Heart right ventricle (tissue), 16 donors: ENCODE measurements around the gene PGS1. TPM values are rescaled to one million over a fixed set of nuclear protein-coding genes. Genes with fewer than 3 reads are reported as not detected.
A peak's percentile ranks its signal among the peaks of the same experiment; 100 is the strongest.

Experiments used
- ATAC-seq, 8 donors: fragments of 200-7000 bp; cut with Tn5 transposase; one replicate each; pipeline ENCODE4 v1.9.1; 2020; ENCODE audit warnings: mild to moderate bottlenecking in 8 of 8, moderate library complexity in 8 of 8, moderate number of reproducible peaks in 1 of 8
- DNase-seq, 2 donors: peaks; one replicate each; pipeline ENCODE4 v3.0.0-alpha.2; 2020
- H3K27ac ChIP-seq, 10 donors: fragments of 200-600 bp; sonication (generic) in 2 of 10; one replicate each; pipeline versions ENCODE4 v1.5.0 to v1.8.0; 2020 to 2022; ENCODE audit warnings: mild to moderate bottlenecking in 3 of 10
- H3K27me3 ChIP-seq, 7 donors: fragments of 200-600 bp; one replicate each; pipeline ENCODE4 v1.8.0; 2021 to 2022; ENCODE audit warnings: mild to moderate bottlenecking in 2 of 7
- H3K36me3 ChIP-seq, 9 donors: fragments of 200-600 bp; sonication (generic) in 1 of 9; one replicate each; pipeline versions ENCODE4 v1.5.0 to v1.8.0; 2020 to 2022; ENCODE audit warnings: mild to moderate bottlenecking in 2 of 9
- H3K4me1 ChIP-seq, 9 donors: fragments of 200-600 bp; sonication (generic) in 1 of 9; one replicate each; pipeline versions ENCODE4 v1.5.0 to v1.8.0; 2020 to 2022; ENCODE audit warnings: mild to moderate bottlenecking in 4 of 9
- H3K4me3 ChIP-seq, 10 donors: fragments of 200-600 bp; sonication (generic) in 2 of 10; one replicate each; pipeline versions ENCODE4 v1.5.0 to v1.8.0; 2020 to 2022; ENCODE audit warnings: mild to moderate bottlenecking in 7 of 10, moderate library complexity in 2 of 10
- H3K9me3 ChIP-seq, 11 donors: fragments of 200-600 bp in 10 of 11; sonication (generic) in 2 of 11; one replicate each; pipeline versions ENCODE4 v1.5.0 to v1.8.0; 2013 to 2022; ENCODE audit warnings: mild to moderate bottlenecking in 2 of 11, control low read depth in 1 of 11, moderate library complexity in 1 of 11
- WGBS, 2 donors: extraction: QIAGEN DNeasy Blood & Tissue Kit; methylation state at CpG; one replicate each; pipeline ENCODE4 v1.1.7; 2013; ENCODE audit warnings: inconsistent platforms in 1 of 2; 5-methylcytosine and 5-hydroxymethylcytosine counted together
- intact Hi-C, 10 donors: fragments of 100-400 bp; cut with DNase I; formaldehyde crosslinking; loops; one replicate each; pipeline versions ENCODE4 v1.11.1 to v1.14.2; 2022
- polyA plus RNA-seq, 2 donors: library from polyadenylated mRNA; stranded (reverse); fragments of 200-250 nt; gene quantifications; one replicate each; pipeline ENCODE4 v1.2.3, GENCODE V29; 2013
- total RNA-seq, 10 donors: library from RNA; stranded (reverse); fragmentation: NEBNext Ultra II Directional in 3 of 10; extraction: Animal tissue kit (Norgen Biotek cat#: 25700) in 3 of 10; gene quantifications; one replicate each; pipeline versions ENCODE4 v1.2.1 to v1.2.4, GENCODE V29; 2021 to 2023
- TF ChIP-seq, protein P1 (sequence below), 9 donors: fragments of 200-600 bp; sonication (generic) in 2 of 9; IDR thresholded peaks; one replicate each; pipeline versions ENCODE4 v1.5.0 to v1.8.0; 2021 to 2022; ENCODE audit warnings: antibody characterized with exemption in 9 of 9, mild to moderate bottlenecking in 5 of 9, moderate library complexity in 1 of 9
- donor health status: Arrhythmogenic right ventricular cardiomyopathy.
- donor health status: ischemic (EF 13 %, LVEDD 7.1; RV severe dilation, severe dysfunction).
- donor health status: healthy with polysubstance abuse.
- donor health status: DM: no; HTN: yes; CAD: no.
- donor health status: DM: no; HTN: no; CAD: no.
- donor health status: ischemic (EF 25% LVEDD 6.9; RV normal size, moderate dysfunction).
- donor health status: ischemic (EF 25% LVEDD 5.7; RV mildly dilated, moderate dysfunction).
- donor health status: healthy.
- donor health status: DM: yes; HTN: yes; CAD: no.
- donor health status: Ischemic cardiomyopathy.
- donor health status: ischemic (EF 35%, LVEDD 5.7; RV mildly dilated, moderate dysfunction).
- donor health status: nonischemic (EF 11% LVEDD 7.7; RV severe dilation, severe dysfunction).
- donor health status: DM: yes; HTN: yes; CAD: no.
- donor health status: PGD.
- donor health status: ischemic (EF 29% LVEDD 5.4; RV normal size, mild dysfunction).
- donor health status: nonischemic (EF 23%, LVEDD 6.1; RV moderate dilation, normal function).

The PGS1 gene
- total and polyA plus RNA-seq, 12 donors, result 14.7 to 28.4 (median 18.2) TPM

GRCh38 chr17:78355045-78355641 is 23.3 kb upstream of the PGS1 start:
- no peaks in the 10 kb centered on the region for H3K27me3 ChIP-seq
- WGBS, 2 donors, result 81 to 84% methylated on average over 9 of the region's 9 CpGs
- no peak for ATAC-seq
- H3K9me3 ChIP-seq, result no peaks in the 10 kb centered on the region
- DNase-seq, result no peak
- intact Hi-C loops, result no loop called here
- peak overlapping the region in 1 of 10 donors; percentile 4 for H3K4me3 ChIP-seq
- H3K36me3 ChIP-seq, result peaks cover 0 to 45% (median 10%) of the 10 kb centered on the region in 9 donors
- peaks cover 28 to 84% (median 63%) of the 10 kb centered on the region in 9 donors for H3K4me1 ChIP-seq
- H3K27ac ChIP-seq, result peak overlapping the region in 5 of 10 donors; percentile 1 to 100 (median 96)
- TF ChIP-seq, protein P1, sequence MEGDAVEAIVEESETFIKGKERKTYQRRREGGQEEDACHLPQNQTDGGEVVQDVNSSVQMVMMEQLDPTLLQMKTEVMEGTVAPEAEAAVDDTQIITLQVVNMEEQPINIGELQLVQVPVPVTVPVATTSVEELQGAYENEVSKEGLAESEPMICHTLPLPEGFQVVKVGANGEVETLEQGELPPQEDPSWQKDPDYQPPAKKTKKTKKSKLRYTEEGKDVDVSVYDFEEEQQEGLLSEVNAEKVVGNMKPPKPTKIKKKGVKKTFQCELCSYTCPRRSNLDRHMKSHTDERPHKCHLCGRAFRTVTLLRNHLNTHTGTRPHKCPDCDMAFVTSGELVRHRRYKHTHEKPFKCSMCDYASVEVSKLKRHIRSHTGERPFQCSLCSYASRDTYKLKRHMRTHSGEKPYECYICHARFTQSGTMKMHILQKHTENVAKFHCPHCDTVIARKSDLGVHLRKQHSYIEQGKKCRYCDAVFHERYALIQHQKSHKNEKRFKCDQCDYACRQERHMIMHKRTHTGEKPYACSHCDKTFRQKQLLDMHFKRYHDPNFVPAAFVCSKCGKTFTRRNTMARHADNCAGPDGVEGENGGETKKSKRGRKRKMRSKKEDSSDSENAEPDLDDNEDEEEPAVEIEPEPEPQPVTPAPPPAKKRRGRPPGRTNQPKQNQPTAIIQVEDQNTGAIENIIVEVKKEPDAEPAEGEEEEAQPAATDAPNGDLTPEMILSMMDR (IDR thresholded peaks at IDR 0.05), result no peak

DNA sequence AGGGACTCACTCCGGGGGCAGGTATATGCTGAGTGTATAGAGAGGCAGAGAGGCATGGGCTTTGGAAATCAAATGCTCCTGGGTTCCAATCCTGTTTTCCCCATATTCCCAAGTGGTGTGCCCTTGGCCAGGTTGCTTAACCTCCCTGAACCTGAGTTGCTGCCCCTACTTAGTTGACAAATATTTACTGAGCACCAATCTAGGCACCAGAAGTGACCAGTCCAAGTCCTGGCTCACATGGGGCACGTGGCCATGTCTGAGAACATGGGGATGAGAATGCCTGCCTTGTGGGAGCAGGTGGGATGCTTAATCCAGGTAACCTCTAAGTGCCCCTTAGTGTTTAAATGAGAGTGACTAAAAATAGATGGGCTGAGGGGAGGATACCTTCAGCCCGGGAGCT is 22.7 kb upstream of the PGS1 start:
- WGBS, 2 donors, result 63 to 72% methylated on average over 3 of the region's 3 CpGs
- DNase-seq (peak in 1 of 2 donors; percentile 1), ATAC-seq (no peak)
- Histone ChIP-seq H3K36me3 (peaks cover 0 to 45% (median 10%) of the 10 kb centered on the region in 9 donors), H3K4me3 (peak overlapping the region in 1 of 10 donors; percentile 92), H3K4me1 (peaks cover 32 to 83% (median 68%) of the 10 kb centered on the region in 9 donors), H3K27me3 (no peaks in the 10 kb centered on the region), H3K27ac (peak overlapping the region in 5 of 10 donors; percentile 8 to 100 (median 34)), H3K9me3 (no peaks in the 10 kb centered on the region)
- intact Hi-C loops, result no loop called here
- TF ChIP-seq, protein P1 (IDR thresholded peaks at IDR 0.05), result no peak

- H3K27ac ChIP-seq, result peak overlapping the region in 6 of 10 donors; percentile 17 to 100 (median 66)
- TF ChIP-seq, protein P1 (IDR thresholded peaks at IDR 0.05), result no peak
- peak overlapping the region in 5 of 10 donors; percentile 8 to 94 (median 88) for H3K4me3 ChIP-seq
- WGBS, 2 donors, result 57 to 66% methylated on average over 16 of the region's 16 CpGs
- peaks cover 0 to 45% (median 10%) of the 10 kb centered on the region in 9 donors for H3K36me3 ChIP-seq
- H3K27me3 ChIP-seq, result no peaks in the 10 kb centered on the region
- peak in 1 of 2 donors; percentile 25 for DNase-seq
- H3K9me3 ChIP-seq, result no peaks in the 10 kb centered on the region
- peaks cover 32 to 83% (median 66%) of the 10 kb centered on the region in 9 donors for H3K4me1 ChIP-seq
- ATAC-seq, result no peak
- intact Hi-C loops, result no loop called here
These were observed 22.2 kb upstream of the PGS1 start for GRCh38 chr17:78356101-78356713.

GRCh38 chr17:78357177-78357586 is 21.3 kb upstream of the PGS1 start:
- TF ChIP-seq, protein P1 (IDR thresholded peaks at IDR 0.05), result no peak
- DNase-seq (peak in 1 of 2 donors; percentile 52), ATAC-seq (peak in 5 of 8 donors; percentile 0 to 16 (median 6))
- Histone ChIP-seq H3K9me3 (no peaks in the 10 kb centered on the region), H3K4me3 (peak overlapping the region; percentile 23 to 94 (median 85)), H3K4me1 (peaks cover 24 to 73% (median 57%) of the 10 kb centered on the region in 9 donors), H3K36me3 (peaks cover 0 to 45% (median 10%) of the 10 kb centered on the region in 9 donors), H3K27ac (peak overlapping the region in 8 of 10 donors; percentile 92 to 100 (median 96)), H3K27me3 (no peaks in the 10 kb centered on the region)
- 42% methylated on average over 7 of the region's 7 CpGs for WGBS, 2 donors
- intact Hi-C loops, result no loop called here
